GM21576 (cell line): ENCODE data around the gene KIF13A.
"Not testable (repeated sequence)": the region's sequence is repeated elsewhere in the genome, so short reads cannot be mapped to it uniquely, and the experiment has no call there.

Experiments used
- ATAC-seq: cut with Tn5 transposase; IDR thresholded peaks from one replicate; pipeline ENCODE4 v1.9.1; 2021; ENCODE audit warnings: mild to moderate bottlenecking, moderate library complexity; ENCODE audit not compliant: unreplicated experiment

Gene KIF13A

DNA sequence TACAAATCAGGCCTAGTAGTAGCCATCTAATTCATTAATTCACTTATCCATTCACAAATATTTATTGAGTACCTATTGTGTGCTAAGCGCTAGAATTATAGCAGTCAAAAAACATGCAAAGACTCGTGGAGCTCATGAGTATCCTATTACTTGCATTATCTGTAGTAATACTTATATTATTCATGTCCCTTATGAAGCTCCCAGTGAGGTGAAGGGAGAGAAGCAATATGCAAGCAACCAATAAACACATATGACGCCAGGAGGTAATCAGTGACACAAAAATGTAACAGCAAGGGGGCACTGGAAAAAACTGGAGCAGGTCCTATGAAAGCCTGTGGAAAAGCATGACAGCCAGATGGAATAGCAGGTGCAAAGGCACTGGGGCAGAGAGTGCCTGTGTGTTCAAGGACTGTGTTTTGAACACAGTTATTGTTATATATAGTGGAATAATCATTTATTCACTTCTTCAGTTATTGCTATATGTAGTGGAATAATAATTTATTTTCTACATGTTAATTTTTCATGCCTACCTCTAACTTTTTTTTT, 109.5 kb downstream of the KIF13A start:
- no peak for ATAC-seq

DNA sequence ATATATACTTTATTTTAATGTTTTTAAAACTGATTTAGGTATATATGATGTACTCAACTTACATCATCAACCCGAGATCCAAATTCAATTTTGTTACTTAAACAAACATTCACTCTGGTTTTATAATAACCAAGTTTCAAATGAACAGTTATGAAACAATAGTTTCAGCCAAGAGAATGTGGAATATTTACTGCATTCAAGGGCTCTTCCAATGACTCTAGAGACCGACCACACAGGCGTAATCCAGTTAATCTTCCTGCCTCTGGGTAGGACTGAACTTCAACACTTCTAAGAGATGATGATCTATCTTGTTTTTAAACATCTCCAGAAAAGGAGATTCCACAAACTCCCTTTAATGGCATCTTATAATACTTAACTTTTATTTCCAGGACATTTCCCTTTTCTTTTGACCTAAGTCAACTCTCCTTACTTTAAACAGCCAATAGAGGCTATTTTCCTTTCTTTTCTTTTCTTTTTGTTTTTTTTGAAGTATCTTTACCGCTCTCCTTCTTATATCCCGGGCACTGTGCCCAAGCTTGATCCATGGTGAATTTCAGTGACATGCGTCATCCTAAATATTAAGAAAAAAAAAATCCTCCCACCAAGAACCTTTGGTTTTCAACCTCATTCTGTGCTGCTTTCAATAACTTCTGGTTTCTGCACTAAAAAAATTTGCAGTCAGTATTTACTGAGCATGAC, 110.1 kb downstream of the KIF13A start:
- ATAC-seq, result no peak

DNA sequence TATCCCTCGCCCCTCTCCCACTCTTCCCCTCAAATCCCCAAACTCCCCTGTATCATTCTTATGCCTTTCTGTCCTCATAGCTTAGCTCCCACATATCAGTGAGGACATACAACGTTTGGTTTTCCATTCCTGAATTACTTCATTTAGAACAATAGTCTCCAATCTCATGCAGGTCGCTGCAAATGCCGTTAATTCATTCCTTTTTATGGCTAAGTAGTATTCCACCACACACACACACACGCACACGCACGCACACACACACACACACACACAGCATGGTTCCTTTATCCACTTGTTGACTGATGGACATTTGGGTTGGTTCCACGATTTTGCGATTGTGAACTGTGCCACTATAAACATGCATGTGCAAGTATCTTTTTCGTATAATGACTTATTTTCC, 112.7 kb downstream of the KIF13A start:
- ATAC-seq, result no peak

DNA sequence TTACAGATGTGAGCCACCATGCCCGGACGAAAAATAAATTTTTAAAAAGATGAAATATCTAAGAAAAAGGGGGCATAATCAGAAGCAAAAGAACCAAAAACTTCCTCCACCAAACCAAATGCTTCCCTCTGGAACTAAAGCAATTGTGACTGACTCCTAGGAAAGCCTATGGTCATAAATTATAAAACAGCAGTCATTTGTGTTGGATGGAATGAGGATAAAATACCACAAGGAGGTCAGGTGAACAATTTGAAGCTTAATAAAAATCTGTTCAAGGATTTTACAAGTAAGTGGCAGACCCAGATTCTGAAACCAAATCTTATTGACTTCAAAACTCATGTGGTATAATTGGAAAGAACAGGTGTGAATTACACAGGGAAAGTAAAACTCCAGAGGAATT, 114.5 kb downstream of the KIF13A start:
- no peak for ATAC-seq

DNA sequence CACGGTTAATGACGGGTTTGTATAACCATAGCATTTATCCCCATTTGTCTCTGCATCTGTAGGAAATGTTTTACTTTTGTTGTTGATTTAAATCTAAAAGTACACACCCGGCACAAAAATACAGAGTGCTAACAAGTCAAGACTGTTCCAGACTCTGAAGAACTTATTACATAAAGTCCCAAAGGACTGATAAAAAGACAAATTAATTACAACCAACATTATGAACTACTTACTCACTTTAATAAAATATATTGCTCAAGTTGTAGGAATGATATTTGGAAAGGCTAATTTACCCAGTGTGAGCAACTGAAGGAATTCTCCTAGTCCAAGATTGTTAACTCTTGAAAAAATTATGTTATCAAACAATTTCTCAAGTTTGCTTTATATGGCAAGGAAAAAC, 115.6 kb downstream of the KIF13A start:
- no peak for ATAC-seq

DNA sequence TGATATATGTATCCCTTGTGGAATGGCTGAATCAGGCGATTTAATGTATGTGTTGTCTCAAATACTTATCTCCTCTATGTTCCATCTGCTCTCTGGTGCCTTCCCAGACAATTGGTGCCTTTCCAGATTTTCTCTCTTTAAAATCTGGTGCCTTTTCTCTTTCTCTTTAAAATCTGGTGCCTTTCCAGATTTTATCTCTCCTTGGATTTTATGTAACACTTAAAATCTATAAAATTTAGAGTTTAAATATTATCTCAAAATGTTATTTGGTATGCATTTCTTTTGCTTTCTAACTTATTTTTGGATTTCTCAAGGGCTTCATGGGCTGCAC, 116.3 kb downstream of the KIF13A start:
- no peak for ATAC-seq

DNA sequence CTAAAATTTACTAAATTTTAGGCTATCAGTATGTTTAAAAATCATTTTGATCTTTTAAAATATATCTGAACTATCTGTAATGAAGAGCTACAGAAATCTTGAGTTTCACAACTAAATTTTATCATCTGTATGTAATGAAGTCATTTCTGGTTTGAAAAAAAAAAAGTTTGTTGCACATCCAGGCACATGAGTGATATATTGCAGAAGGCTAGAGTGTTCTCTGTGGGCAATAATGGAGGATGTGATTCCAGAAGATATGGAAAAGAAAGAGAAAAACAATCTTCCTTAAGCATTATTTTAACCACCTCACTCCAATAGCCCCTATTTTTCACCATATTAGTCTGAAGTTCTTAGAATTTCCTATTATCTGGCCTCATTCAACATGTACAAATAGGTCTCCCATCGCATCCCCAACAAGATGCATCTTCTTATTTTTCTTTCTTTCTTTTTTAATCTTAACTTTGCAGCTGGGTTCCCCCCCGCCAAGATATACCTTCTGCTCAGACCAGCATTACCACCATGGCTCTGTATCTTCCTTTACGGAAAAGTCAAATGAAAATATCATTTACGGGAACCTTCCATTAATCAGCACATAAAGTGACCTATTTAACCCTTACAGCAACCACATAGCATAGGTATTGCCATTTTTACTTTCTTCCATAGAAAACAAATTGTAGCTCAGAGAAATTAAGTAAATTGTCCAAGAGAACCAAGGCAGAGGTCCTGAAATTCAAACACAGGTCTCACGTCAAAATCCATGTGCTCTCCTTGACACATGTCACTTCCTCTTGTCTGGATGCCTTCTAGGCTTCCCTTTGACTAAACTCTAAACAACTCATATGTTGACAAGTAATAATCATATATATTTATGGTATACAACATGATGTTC, 116.9 kb downstream of the KIF13A start:
- ATAC-seq, result no peak

DNA sequence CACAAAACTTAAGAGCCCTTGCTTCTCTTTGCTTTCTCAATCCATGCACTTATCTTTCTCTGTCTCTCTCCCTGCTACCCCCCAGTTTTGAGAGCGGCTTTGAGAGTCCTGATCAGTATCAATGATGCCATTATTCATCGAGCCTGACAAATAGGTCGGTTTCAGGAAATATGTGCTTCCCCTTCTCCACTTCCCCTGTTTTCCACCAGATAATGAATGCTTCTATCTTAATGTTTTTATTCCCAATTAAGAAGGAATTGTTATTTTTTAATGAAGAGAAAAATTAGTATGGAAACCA, 117.7 kb downstream of the KIF13A start:
- ATAC-seq, result no peak

DNA sequence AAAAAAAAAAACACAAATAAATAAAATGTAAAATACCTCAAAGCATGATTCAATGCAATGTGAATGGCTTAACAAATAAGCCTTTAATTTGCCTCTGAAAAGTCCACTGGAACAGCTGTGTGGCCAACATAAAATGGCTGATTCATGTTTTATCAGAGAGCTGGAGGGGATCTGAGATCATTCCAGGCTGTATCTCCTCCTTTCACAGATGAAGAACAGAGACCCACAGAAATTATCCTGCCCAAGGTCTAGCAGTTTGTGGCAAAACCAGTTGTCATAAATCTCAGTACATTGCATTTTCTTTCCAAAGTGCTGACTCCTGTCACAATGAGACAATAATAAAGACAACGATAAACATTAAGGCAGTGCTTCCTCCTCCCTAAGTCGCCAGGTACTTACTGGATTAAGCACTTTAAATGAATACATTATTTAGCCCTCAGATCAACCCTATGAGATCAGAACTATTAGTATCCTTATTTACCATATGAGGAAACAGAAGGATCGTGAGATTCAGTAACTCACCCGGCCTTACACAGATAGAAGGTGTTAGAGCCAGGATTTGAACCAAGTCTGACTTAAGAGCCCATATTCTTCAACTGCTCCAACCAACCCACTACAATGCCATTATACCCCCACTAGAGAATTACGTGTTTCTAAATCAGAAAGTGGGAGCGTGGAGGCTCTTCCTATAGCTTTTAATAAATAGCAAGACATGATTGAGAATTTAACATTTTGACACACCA, 118.3 kb downstream of the KIF13A start:
- ATAC-seq, result no peak

DNA sequence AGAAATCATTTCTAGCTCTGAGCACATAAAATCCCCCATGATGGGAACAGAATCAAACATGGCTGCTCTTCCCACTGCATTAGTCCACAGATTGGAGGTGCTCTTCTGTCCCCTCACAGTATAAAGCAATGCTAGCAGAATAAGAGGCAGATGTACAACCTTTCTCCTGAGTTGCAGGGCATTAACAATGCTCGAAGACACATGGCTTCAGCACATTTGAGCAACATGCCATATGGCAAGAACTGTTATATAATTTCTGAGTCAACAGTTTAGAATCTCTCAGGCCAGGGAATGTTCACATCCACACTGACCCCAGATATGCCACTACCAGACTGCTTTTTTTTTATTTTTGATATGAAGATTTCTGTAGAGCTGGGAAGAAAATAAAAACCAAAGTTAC, 119.6 kb downstream of the KIF13A start:
- ATAC-seq, result no peak

DNA sequence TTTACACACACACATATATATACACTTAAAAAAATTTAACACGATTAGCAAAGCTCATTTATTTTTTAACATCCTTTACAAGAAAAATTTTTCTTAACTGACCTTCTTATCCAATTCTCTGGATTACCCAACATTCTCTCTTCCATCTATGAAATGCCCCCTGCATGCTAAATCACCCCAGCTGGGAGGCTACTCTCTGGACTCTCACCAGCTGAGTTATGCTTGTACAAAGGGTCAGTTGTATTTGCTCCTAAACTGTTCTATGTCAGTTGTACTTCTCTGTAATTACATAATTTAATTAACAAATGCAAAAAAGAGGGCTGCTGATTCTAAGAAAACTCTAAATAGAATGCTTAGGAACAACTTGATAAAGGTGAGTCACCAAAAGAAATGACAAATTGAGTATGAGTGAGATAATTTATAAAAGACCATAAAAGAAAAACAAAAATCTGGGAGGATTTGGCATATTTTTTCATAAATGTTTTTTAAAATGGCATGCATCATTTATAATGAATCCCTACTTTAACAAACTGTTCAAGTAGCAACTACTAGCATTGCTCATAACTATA, 120.5 kb downstream of the KIF13A start:
- no peak for ATAC-seq

DNA sequence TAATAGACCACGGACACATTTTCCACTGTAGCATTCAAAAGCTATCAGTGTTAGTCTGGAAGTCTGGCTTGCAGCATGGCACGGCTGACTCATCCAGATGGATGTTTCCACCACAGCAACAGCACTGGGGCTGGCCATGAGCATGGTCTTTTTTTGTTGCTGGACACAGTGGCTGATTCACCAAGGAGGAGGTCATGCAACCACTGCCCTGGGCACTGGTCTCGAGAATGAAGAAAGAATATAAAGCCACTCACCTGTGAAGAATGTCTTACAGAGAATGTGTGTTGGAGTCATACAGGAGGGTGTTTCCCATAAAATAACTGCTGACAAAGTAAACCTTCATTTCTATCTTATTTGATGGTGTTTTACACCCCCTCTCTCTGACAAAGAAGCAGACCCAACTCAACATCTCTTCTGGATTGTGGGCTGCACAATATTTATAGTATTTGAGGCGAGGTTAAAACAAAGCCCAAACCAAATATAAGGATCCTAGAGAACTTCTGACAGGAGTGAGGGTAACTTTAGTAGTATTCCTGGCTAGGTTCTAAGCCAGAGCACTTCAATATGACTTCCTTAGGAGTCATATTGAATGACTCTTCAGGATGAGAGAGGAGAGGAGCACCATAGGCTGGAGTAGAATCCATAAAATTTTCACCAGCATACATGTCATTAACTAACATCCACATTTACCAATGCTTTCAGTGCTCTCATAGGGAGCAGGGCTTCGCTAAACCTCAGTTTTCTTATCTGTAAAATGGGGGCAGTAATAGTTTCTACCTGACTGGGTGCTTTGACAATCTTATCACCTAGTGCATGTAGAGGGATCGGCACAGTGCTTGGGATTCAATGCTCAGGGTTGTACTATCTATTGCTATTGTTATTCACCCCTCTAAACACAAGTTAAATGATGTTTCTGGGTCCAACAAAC, 121.4 kb downstream of the KIF13A start:
- ATAC-seq, result no peak

DNA sequence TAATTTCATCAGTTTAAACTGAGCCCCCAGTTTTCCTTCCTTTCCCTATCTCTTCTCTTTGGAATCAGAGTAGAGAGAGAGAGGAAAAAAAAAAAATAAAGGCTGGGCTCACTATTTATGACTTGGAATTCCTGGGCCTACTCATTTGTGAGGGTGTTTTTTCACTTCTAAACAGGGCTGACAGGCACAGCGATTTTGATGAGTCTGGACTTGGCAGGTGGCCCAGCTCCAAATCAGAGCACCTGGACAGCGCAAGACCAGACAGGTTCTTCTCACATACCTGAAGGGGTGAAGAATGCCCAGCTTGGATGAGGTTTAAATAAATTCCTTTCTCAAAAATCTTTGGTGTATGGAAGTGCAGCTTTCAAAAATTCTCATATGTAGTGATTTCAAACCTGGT, 122.2 kb downstream of the KIF13A start:
- ATAC-seq, result no peak

DNA sequence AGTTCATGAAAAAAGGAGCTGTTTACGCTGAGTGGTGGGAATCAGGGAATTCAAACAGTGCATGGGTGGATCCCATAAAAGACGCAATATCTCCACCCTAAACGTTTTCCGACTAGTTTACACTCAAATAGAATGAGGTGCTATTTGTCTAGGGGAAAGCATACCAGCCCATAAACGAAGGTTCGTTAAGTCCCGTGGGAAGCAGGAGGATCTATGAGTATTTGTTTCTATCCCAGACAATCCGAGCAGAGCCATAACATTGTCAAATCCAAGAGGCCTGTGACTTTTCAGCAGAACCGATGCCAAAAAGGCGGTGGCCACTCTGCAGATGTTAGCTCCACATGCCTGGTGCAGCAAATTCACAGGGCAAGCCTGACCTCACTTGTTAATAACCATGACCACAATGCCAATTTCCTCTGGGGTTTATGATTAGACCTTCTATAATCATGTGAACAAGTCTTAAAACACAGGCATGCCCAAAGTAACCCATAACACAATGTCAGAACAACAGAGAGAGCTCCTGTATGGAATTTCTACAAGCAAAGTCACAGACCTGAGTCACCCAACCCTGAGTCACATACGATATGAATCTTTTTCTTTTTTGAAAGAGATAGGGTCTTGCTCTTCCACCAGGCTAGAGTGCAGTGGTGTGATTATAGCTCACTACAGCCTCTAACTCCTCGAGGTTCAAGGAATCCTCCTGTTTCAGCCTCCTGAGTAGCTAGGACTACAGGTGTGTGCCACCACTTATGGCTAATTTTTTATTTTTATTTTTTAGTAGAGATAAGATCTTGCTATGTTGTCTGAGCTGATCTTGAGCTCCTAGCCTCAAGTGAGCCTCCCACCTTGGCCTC, 123.3 kb downstream of the KIF13A start:
- ATAC-seq, result no peak

DNA sequence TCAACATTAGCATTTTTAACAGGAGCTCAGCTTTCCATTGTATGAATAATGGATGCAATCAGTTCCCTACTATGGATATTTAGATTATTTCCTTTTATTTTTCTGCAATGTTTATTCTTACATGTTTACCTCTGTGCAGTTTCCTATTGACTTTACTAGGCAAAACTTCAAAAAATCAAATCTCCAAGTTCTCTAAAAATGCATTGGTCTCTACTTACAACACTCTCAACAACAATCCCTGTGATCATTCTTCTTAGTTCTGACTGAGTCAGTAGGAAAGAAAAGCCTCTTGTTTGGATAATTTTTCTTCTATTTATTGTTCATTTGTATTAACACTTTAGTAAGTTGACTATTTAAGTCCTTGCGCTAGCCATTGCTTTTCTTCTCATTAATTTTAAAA, 126.1 kb downstream of the KIF13A start:
- no peak for ATAC-seq

DNA sequence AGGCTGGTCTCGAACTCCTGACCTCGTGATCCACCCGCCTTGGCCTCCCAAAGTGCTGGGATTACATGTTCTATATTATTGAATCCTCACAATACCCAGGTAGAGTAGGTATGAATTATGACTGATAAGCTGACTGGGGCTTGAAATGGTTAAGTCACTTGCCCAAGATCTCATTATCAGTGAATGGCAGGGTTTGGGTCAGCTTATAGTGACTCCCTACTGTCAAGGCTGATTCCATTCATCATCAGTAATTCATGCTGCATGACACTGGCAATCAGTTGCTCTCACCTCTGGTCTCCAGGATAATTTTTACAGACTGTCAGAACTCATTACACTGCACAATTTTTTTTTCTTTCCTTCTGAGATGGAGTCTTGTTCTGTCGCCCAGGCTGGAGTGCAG, 127.6 kb downstream of the KIF13A start:
- ATAC-seq, result no peak

DNA sequence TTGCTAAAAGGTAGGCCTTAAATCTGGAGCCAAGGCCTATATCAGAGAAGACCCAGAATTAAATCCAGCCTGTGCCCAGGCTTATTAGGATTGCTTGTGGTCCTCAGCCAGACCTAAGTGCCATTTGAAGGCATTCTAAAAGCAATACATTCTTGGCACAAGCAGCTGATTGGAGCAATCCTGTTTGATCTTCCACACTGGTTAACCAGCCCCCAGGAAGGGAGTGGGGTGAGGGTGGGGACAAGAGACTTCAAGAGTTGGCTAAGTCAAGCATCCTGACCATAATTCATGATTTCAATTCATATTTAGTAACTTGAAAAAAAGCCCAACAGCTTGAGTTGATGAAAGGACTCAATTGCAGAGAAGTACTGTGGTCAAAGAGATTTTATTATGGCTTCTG, 128.9 kb downstream of the KIF13A start:
- no peak for ATAC-seq

DNA sequence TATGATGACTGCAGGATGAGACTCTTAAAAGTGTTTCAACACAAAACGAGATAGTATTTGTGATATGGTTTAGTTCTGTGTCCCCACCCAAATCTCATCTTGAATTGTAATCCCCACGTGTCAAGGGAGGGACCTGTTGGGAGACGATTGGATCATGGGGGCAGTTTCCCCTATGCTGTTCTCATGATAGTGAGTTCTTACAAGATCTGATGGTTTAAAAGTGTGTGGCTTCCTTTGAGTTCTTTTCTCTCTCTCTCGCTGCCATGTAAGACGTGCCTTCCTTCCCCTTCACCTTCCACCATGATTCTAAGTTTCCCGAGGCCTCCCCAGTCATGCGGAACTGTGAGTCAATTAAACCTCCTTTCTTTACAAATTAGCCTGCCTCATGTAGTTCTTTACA, 130.2 kb downstream of the KIF13A start:
- not testable (repeated sequence) for ATAC-seq

DNA sequence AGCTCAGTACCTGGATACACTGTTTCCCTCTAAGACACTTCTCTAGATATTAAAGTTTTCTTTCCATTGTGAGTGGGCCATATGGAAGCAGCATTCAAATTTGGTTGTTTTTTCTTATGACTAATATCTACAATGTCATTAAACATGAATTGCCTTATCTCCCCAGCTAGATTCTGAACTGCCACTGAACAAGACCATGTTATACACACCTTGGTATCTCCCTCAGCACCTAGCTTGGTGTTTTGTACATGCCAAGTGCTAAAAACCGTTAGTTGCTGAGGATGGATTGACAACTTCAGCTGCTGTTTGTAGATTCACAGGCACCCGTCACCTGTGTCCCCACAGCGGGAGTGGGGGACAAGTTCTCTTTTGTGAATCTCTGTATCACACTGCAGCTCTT, 131.1 kb downstream of the KIF13A start:
- ATAC-seq, result no peak
